Measurements from ENCODE around the gene ISLR.

Gene ISLR

DNA sequence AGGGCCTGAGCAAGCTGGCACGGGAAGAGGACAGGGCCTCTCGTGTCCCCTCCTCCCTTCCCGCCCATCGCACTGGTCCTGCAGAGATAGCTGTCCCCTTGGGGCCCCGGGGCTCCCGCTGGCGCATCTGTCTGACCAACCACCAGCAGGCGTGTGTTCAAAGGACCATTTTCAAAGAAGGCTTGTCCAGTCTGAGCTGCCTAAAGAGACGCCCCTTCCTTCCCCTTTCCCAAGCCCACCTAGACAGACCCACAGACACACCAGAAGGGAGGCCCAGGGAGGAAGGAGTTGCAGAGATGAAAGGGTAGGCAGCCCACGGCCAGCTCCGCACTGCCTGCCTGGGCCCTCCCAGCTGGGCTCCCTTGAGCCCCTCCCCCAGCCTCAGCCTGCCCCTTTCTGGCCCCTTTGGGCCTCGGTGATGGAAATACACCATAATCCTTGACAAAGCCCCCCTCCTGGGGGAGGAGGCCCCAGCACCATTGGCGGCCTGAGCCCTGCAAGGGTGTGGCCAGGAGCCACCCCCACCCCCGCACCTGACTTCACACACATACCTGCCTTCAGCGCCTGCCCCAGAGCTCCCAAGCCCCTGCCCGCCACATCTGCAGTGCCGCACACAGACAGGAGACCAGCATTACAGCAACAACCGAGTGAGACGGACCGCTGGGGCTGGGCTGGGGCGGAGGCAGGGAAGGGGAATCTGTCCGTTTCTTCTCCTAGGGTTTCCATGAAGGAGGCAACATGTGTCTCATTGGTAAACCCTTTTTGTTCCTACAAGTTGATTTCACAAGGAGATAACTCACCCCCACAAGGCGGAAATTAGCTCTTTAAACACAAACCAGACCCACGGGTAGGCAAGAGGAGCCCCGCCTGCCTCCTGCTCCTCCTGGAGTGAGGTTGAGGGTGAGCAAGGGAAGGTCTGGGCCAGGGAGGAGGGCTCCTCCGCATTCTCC, 29.2 kb downstream of the ISLR start, which contains the start of gene STRA6:
STRA6 (minus strand) TSS at position 336 of the 950 bp plus-strand sequence. CDS start 520 bp downstream, outside the sequence.
- TF ChIP-seq, protein P1, sequence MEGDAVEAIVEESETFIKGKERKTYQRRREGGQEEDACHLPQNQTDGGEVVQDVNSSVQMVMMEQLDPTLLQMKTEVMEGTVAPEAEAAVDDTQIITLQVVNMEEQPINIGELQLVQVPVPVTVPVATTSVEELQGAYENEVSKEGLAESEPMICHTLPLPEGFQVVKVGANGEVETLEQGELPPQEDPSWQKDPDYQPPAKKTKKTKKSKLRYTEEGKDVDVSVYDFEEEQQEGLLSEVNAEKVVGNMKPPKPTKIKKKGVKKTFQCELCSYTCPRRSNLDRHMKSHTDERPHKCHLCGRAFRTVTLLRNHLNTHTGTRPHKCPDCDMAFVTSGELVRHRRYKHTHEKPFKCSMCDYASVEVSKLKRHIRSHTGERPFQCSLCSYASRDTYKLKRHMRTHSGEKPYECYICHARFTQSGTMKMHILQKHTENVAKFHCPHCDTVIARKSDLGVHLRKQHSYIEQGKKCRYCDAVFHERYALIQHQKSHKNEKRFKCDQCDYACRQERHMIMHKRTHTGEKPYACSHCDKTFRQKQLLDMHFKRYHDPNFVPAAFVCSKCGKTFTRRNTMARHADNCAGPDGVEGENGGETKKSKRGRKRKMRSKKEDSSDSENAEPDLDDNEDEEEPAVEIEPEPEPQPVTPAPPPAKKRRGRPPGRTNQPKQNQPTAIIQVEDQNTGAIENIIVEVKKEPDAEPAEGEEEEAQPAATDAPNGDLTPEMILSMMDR (IDR thresholded peaks at IDR 0.05; ENCODE audit: low read depth, low read length): no peak
- no peak within 1 kb of the TSS for H3K4me3 ChIP-seq (replicated peaks in 1 of 2; ENCODE audit: low read depth in 2 of 2, low read length in 2 of 2)
- peak in 1 of 2 donors; percentile 35 for DNase-seq (ENCODE audit: low read depth in 2 of 2)

DNA sequence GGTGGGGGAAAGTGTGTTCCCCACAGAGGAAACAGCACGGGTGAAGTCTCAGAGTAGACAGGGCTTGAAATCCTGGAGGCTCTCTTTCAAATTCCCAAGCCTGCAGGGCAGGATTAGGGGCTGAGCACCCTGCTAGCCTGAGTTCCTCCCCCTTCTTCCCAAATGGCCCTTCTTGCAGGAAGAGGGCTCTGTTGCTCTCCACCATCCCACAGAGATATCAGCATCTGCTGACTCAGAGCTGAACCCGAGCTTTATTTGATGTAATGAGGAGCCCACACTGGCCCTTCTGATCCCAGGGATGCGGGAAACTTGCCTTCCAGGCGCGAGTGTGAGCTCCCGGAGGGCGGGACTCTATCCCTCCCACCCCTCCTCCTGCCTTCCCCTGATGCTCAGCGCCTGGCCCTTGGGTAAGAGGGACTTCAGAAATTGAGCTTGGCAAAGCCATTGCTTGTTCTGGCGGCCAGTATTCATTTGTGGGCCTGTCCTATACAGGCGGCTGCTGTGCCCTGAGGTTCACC, 30.5 kb downstream of the ISLR start:
- TF ChIP-seq, protein P1 (IDR thresholded peaks at IDR 0.05; ENCODE audit: low read depth, low read length): no peak
- H3K4me3 ChIP-seq (replicated peaks in 1 of 2; ENCODE audit: low read depth in 2 of 2, low read length in 2 of 2): no peak overlapping the region
- peak; percentile 26 to 87 for DNase-seq (ENCODE audit: low read depth in 2 of 2)

- H3K4me3 ChIP-seq (replicated peaks in 1 of 2; ENCODE audit: low read depth in 2 of 2, low read length in 2 of 2): no peak overlapping the region
- TF ChIP-seq, protein P1 (IDR thresholded peaks at IDR 0.05; ENCODE audit: low read depth, low read length): no peak
- no peak for DNase-seq (ENCODE audit: low read depth in 2 of 2)
Observed at GRCh38 chr15:74205582-74205947, 32.1 kb downstream of the ISLR start.

GRCh38 chr15:74206801-74207281, 33.3 kb downstream of the ISLR start:
- TF ChIP-seq, protein P1 (IDR thresholded peaks at IDR 0.05; ENCODE audit: low read depth, low read length): no peak
- peak in 1 of 2 donors; percentile 46 for DNase-seq (ENCODE audit: low read depth in 2 of 2)
- no peak overlapping the region for H3K4me3 ChIP-seq (replicated peaks in 1 of 2; ENCODE audit: low read depth in 2 of 2, low read length in 2 of 2)

DNA sequence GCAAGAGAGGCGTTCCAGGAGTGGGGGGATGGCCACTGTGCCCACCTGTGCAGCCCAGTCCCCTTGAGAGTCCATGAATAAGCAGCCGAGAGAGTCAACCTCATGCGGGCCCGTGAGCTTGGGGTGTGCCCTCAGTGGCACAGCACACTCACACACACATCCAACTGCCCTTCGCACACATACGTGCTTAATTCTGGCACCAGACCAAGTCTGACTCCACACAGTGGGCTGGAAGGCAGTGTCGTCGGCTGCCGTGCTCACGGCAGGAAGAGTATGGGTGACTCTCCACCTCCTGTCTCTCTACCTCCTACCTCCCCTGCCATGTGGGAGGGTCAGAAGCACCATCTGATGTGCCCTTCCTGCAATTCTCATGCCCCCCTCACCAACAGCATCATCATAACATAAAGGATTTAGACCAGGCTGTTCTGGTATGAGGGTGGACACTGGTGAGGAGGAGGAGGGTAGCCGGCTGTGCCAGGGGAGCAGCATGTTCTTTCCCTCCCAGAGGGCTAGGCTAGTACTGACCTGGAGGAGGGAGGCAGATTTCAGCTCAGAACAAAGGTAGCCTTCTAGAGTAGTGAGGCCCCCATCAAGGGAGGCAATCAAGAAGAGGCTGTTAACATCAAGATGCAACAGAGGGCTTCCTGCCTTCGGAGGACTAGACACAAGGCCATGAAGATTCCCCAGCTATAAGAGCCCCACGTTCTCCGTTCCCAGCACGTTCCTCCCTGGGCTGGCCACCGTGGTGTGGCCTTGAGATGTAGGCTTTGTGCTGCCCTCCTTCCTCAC, 34.3 kb downstream of the ISLR start:
- no peak overlapping the region for H3K4me3 ChIP-seq (replicated peaks in 1 of 2; ENCODE audit: low read depth in 2 of 2, low read length in 2 of 2)
- no peak for DNase-seq (ENCODE audit: low read depth in 2 of 2)
- TF ChIP-seq, protein P1 (IDR thresholded peaks at IDR 0.05; ENCODE audit: low read depth, low read length): no peak

DNA sequence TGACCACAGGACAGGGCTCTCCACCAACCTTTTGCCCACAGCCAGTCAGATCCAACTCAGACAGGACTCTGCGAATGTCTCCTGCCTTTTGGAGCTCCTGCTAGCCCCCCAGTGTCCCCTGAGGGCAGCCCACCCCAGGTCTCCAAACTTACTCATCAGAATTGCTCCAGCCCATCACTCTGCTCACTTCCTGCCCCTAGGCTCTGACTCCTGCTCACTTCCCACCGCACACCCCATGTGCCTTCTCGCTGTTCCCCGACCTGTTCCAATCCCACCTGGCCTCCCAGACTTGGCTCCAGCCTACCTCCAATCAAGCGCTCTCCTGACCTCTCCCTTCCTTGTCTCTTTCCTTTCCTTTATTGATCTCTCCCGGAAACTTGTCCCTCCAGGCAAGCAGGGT, 35.0 kb downstream of the ISLR start:
- no peak overlapping the region for H3K4me3 ChIP-seq (replicated peaks in 1 of 2; ENCODE audit: low read depth in 2 of 2, low read length in 2 of 2)
- TF ChIP-seq, protein P1 (IDR thresholded peaks at IDR 0.05; ENCODE audit: low read depth, low read length): no peak
- DNase-seq (ENCODE audit: low read depth in 2 of 2): no peak

Measured in cardiac fibroblast (primary cell).